ENCODE results near the gene NCKAP5L. TPM values are rescaled to one million over a fixed set of nuclear protein-coding genes. Genes with fewer than 3 reads are reported as not detected.

Gene NCKAP5L
- total and polyA plus RNA-seq, 3 donors from 2014 or later: 22.0 to 79.7 (median 63.5) TPM

DNA sequence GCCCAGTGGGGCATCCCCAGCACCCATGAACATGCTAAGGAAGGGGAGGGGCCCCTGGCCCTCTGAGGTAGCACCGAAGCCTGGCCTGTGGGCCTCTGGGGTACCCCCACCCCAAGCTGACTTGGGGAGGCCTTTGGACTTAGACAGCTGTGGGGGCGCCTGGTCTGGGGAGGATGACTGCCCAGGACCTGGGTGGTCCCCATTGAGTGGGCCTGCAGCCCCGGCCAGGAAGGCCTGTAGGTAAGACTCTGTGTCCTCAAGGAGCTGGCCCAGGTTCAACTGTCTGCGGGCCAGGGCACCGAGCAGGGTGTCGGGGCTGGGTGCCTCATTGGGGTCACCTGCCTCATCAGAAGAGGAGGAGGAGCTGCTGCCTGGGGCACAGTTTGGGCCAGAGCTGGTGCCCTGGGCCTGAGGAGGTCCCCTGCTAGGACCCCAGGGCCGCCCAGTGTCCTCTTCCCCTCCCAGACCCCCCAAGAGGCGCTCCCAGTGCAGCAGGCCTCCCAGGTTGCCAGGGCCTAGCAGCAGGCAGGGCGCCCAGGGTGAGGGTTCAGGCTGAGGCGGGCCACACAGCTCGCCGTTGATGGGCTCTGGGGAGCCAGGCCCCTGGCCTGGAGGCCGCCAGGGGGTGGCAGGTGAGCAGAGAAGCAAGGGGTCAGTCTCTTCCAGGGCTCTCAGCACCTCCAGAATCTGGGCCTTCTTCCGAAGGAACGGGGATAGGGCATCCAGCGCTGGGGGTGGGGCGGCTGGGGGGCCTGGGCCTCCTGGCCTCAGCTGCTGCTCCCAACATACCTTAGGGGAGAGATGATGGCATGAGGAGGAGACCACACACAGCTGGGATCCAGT lies 31.4 kb downstream of the NCKAP5L start:
- TF ChIP-seq POLR2A (IDR thresholded peaks at IDR 0.05): no peak
- TF ChIP-seq, protein P1, sequence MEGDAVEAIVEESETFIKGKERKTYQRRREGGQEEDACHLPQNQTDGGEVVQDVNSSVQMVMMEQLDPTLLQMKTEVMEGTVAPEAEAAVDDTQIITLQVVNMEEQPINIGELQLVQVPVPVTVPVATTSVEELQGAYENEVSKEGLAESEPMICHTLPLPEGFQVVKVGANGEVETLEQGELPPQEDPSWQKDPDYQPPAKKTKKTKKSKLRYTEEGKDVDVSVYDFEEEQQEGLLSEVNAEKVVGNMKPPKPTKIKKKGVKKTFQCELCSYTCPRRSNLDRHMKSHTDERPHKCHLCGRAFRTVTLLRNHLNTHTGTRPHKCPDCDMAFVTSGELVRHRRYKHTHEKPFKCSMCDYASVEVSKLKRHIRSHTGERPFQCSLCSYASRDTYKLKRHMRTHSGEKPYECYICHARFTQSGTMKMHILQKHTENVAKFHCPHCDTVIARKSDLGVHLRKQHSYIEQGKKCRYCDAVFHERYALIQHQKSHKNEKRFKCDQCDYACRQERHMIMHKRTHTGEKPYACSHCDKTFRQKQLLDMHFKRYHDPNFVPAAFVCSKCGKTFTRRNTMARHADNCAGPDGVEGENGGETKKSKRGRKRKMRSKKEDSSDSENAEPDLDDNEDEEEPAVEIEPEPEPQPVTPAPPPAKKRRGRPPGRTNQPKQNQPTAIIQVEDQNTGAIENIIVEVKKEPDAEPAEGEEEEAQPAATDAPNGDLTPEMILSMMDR (IDR thresholded peaks at IDR 0.05): no peak
- H3K36me3 ChIP-seq (ENCODE audit: low read depth, missing control alignments): no peaks in the 10 kb centered on the region
- DNase-seq: peak; percentile 35
- no peaks in the 10 kb centered on the region for H3K27me3 ChIP-seq
- WGBS, 2 donors: 65% methylated on average over 16 of the region's 17 CpGs; no CpG with 5 or more reads in 1 of the 2 donors
- peaks cover 20% of the 10 kb centered on the region for H3K4me1 ChIP-seq
- H3K9me3 ChIP-seq: no peaks in the 10 kb centered on the region
- intact Hi-C loops (cut with DNase I; ENCODE audit: low total_unique reads): no loop called here
- H3K4me3 ChIP-seq: no peak overlapping the region
- H3K27ac ChIP-seq: no peak overlapping the region

DNA sequence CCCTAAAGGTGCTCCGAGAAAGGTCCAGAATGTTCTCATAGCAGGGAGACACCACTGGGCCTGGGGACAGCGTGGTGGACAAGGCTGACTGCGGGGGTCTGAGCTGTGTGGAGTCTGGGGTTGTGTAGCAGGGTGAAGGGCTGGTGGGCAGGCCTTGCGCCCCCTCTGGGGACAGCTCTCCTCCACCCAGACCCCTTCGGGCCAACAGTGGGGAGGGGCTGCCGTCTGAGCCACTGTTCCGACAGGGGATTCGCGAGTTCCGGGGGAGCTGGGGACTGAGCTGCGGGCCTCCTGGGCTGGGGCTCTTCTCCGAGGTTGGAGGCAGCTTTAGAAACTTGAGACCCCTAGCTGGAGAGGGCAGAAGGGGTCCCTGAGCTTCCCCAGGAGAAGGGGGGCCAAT lies 32.1 kb downstream of the NCKAP5L start:
- Histone ChIP-seq H3K4me1 (peaks cover 20% of the 10 kb centered on the region), H3K27me3 (no peaks in the 10 kb centered on the region), H3K4me3 (no peak overlapping the region), H3K9me3 (no peaks in the 10 kb centered on the region), H3K27ac (no peak overlapping the region), H3K36me3 (ENCODE audit: low read depth, missing control alignments) (no peaks in the 10 kb centered on the region)
- no peak for TF ChIP-seq POLR2A (IDR thresholded peaks at IDR 0.05)
- intact Hi-C loops (cut with DNase I; ENCODE audit: low total_unique reads): no loop called here
- 75 to 95% methylated on average over 8 to 12 of the region's 12 CpGs for WGBS, 2 donors
- no peak for DNase-seq

DNA sequence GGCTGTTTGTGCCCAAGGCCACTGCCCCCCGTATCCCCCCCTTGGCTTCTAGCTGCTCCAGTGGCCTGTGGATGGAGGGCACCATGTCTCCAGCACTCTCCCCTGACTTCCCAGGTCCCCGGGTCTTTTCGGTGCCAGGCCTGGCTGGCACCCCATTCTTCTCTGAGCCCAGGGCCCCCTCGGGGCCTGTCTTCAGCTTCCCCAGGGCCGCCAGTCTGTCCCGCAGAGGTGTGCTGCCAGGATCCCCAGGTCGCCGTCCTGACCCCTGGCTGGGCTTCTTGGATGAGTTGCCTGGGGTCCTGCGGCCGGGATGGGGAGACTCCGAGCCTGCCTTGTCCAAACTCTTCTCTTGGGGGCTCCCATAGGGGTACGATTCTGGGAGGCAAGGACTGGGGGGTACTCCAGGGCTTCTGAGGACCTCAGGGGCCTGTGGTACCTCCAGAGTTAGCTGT lies 32.5 kb downstream of the NCKAP5L start:
- DNase-seq: no peak
- intact Hi-C loops (cut with DNase I; ENCODE audit: low total_unique reads): no loop called here
- Histone ChIP-seq H3K27ac (no peak overlapping the region), H3K9me3 (no peaks in the 10 kb centered on the region), H3K4me1 (peaks cover 20% of the 10 kb centered on the region), H3K4me3 (no peak overlapping the region), H3K36me3 (ENCODE audit: low read depth, missing control alignments) (no peaks in the 10 kb centered on the region), H3K27me3 (no peaks in the 10 kb centered on the region)
- 94% methylated on average over 10 to 11 of the region's 12 CpGs for WGBS, 2 donors
- TF ChIP-seq, protein P1 (IDR thresholded peaks at IDR 0.05): no peak
- TF ChIP-seq POLR2A (IDR thresholded peaks at IDR 0.05): no peak

DNA sequence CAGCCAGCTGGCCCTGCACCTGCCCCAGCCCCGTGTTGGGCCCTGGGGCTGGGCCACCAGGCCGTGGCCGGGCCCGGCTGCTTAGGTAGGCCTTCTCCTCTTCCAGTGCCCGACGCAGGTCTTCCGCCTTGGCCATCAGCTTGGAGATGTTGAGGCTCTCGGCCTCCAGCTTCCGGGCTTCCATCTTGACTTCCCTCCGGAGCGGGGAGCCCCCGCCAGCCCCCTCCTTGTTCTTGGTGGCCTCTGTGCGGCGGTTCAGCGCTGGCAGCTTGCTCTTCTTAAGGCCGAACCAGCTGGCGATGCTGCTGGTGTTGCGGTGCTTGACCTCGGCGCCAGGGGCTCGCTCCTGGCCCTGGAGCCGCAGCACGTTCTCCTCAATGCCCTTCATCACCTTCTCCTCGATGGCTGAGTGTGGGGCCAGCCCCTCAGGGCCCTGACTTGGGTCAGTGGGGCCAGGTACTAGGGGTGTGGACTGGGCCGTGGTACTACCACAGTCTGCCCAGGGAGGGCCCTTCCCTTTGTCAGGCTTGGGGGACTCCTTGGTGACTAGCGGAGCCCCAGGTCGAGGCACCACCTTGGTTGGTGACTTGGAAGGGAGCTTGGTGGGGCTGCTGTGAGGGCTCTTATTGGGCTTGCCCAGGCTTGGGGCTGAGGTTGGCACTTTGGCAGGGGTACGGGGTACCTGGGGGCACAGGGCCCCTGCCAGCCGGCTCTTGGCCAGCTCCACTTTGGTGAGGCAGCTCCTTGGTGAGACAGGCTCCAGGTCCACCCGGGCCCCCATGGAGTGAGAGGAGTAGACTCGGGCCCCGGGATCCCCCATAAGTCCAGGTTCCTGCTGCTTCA lies 33.2 kb downstream of the NCKAP5L start:
- no peaks in the 10 kb centered on the region for H3K27me3 ChIP-seq
- DNase-seq: no peak
- 86 to 88% methylated on average over 9 to 31 of the region's 32 CpGs for WGBS, 2 donors
- intact Hi-C loops (cut with DNase I; ENCODE audit: low total_unique reads): no loop called here
- H3K27ac ChIP-seq: no peak overlapping the region
- H3K9me3 ChIP-seq: no peaks in the 10 kb centered on the region
- H3K36me3 ChIP-seq (ENCODE audit: low read depth, missing control alignments): no peaks in the 10 kb centered on the region
- H3K4me1 ChIP-seq: peaks cover 20% of the 10 kb centered on the region
- H3K4me3 ChIP-seq: no peak overlapping the region
- no peak for TF ChIP-seq POLR2A (IDR thresholded peaks at IDR 0.05)
- TF ChIP-seq, protein P1 (IDR thresholded peaks at IDR 0.05): no peak

DNA sequence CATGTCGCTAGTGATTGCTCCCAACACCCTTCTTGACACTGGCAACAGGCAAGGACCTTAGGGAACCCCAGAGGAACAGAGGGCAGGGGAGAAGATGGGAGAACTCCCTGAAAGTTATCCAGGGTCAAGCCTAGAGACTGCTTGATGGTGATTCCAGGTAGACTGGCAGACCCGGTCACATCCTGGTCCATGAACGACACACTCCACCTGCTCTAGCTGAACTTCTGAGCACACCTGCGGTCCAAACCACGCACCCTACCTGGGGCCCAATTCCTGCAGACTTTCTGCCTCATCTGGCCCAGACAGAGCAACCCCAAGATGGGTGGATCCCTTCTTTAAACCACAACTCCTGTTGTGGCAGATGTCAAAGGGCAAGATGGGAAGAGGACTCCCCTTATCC lies 34.2 kb downstream of the NCKAP5L start:
- no peak overlapping the region for H3K27ac ChIP-seq
- H3K27me3 ChIP-seq: no peaks in the 10 kb centered on the region
- 93 to 98% methylated on average over 3 to 5 of the region's 5 CpGs for WGBS, 2 donors
- H3K4me1 ChIP-seq: peaks cover 20% of the 10 kb centered on the region
- no peak overlapping the region for H3K4me3 ChIP-seq
- TF ChIP-seq, protein P1 (IDR thresholded peaks at IDR 0.05): no peak
- TF ChIP-seq POLR2A (IDR thresholded peaks at IDR 0.05): no peak
- H3K36me3 ChIP-seq (ENCODE audit: low read depth, missing control alignments): no peaks in the 10 kb centered on the region
- no peaks in the 10 kb centered on the region for H3K9me3 ChIP-seq
- no peak for DNase-seq
- intact Hi-C loops (cut with DNase I; ENCODE audit: low total_unique reads): no loop called here

Measured in testis (tissue), 3 donors.